Gastrocnemius medialis (tissue), 4 donors: ENCODE data around the gene ALDH4A1.

ENCODE experiments used
- CTCF ChIP-seq, 5 experiments: fragments of 450-650 bp in 3 of 5; fragments of 200-600 bp in 2 of 5; sonication (generic) in 2 of 5; IDR thresholded peaks in 4 of 5; conservative IDR thresholded peaks in 1 of 5; 1 replicate in 4 of 5; 2 replicates in 1 of 5; pipeline ENCODE4 v1.5.1; 2016 to 2019; ENCODE audit warnings: antibody characterized with exemption in 5 of 5, mild to moderate bottlenecking in 3 of 5, moderate library complexity in 3 of 5
- POLR2A ChIP-seq, 2 donors: fragments of 450-650 bp; IDR thresholded peaks; one replicate each; pipeline ENCODE4 v1.6.1; 2017; ENCODE audit warnings: antibody characterized with exemption in 2 of 2, mild to moderate bottlenecking in 2 of 2, moderate library complexity in 2 of 2

GRCh38 chr1:18866314-18866713, 36.0 kb downstream of the ALDH4A1 start:
- TF ChIP-seq POLR2A (IDR thresholded peaks at IDR 0.05) (no peak), CTCF (IDR thresholded peaks at IDR 0.05 in 4 of 5, conservative IDR thresholded peaks at IDR 0.05 in 1 of 5) (no peak)
